Parathyroid adenoma (tissue), 2 donors: Measurements from ENCODE around the gene TMIGD3.

Source experiments
- H2AFZ ChIP-seq: fragments of 300-600 bp; sonication (generic); one replicate; pipeline ENCODE4 v1.7.0; 2017; ENCODE audit warnings: antibody characterized with exemption, mild to moderate bottlenecking
- H3K27ac ChIP-seq: fragments of 300-600 bp; sonication (generic); one replicate; pipeline ENCODE4 v1.7.0; 2017
- H3K27me3 ChIP-seq: fragments of 300-600 bp; sonication (generic); one replicate; pipeline ENCODE4 v1.7.0; 2017; ENCODE audit warnings: low read length; ENCODE audit not compliant: control insufficient read depth, insufficient read depth
- H3K36me3 ChIP-seq: fragments of 300-600 bp; sonication (generic); one replicate; pipeline ENCODE4 v1.7.0; 2017; ENCODE audit warnings: low read length; ENCODE audit not compliant: control insufficient read depth, insufficient read depth
- H3K4me1 ChIP-seq: fragments of 300-600 bp; sonication (generic); one replicate; pipeline ENCODE4 v1.7.0; 2017; ENCODE audit warnings: control low read depth
- H3K4me2 ChIP-seq: fragments of 300-600 bp; sonication (generic); one replicate; pipeline ENCODE4 v1.7.0; 2017; ENCODE audit warnings: low read length
- H3K4me3 ChIP-seq: fragments of 300-600 bp; sonication (generic); one replicate; pipeline ENCODE4 v1.7.0; 2017; ENCODE audit warnings: low read depth, low read length
- H3K79me2 ChIP-seq: fragments of 300-600 bp; sonication (generic); one replicate; pipeline ENCODE4 v1.7.0; 2017; ENCODE audit warnings: control low read depth
- H3K9ac ChIP-seq: fragments of 300-600 bp; sonication (generic); one replicate; pipeline ENCODE4 v1.7.0; 2017; ENCODE audit warnings: mild to moderate bottlenecking
- H3K9me3 ChIP-seq: fragments of 300-600 bp; sonication (generic); one replicate; pipeline ENCODE4 v1.7.0; 2017; ENCODE audit warnings: low read length; ENCODE audit not compliant: control insufficient read depth
- CTCF ChIP-seq: fragments of 300-600 bp; sonication (generic); IDR thresholded peaks from one replicate; pipeline ENCODE4 v1.7.0; 2017; ENCODE audit warnings: antibody characterized with exemption, mild to moderate bottlenecking
- donor health status: primary hyperparathyroidism.

TMIGD3 gene

GRCh38 chr1:111511370-111511769 is 7.9 kb upstream of the TMIGD3 start:
- Histone ChIP-seq H3K9ac (no peak overlapping the region), H3K9me3 (no peaks in the 10 kb centered on the region), H3K4me1 (peaks cover 42% of the 10 kb centered on the region)

GRCh38 chr1:111509997-111510375 is 6.6 kb upstream of the TMIGD3 start:
- no peaks in the 10 kb centered on the region for H3K36me3 ChIP-seq
- H3K4me3 ChIP-seq = no peak overlapping the region
- H3K27me3 ChIP-seq = no peaks in the 10 kb centered on the region
- H3K9me3 ChIP-seq = no peaks in the 10 kb centered on the region
- no peak for TF ChIP-seq CTCF
- H3K27ac ChIP-seq = peak overlapping the region; percentile 36
- H2AFZ ChIP-seq = no peak overlapping the region
- H3K9ac ChIP-seq = no peak overlapping the region
- H3K79me2 ChIP-seq = no peaks in the 10 kb centered on the region
- H3K4me2 ChIP-seq = peak overlapping the region; percentile 13
- peaks cover 42% of the 10 kb centered on the region for H3K4me1 ChIP-seq

More at GRCh38 chr1:111511370-111511769, 7.9 kb upstream of the TMIGD3 start:
- H3K27me3 ChIP-seq = no peaks in the 10 kb centered on the region
- H3K36me3 ChIP-seq = no peaks in the 10 kb centered on the region
- no peak overlapping the region for H3K27ac ChIP-seq
- no peak overlapping the region for H2AFZ ChIP-seq
- H3K4me2 ChIP-seq = no peak overlapping the region
- H3K79me2 ChIP-seq = no peaks in the 10 kb centered on the region
- no peak overlapping the region for H3K4me3 ChIP-seq
- no peak for TF ChIP-seq CTCF

GRCh38 chr1:111507411-111508201 is 4.2 kb upstream of the TMIGD3 start:
- no peaks in the 10 kb centered on the region for H3K79me2 ChIP-seq
- H3K27me3 ChIP-seq = no peaks in the 10 kb centered on the region
- H3K4me3 ChIP-seq = peak overlapping the region; percentile 23
- H3K27ac ChIP-seq = peak overlapping the region; percentile 93
- no peak for TF ChIP-seq CTCF
- peak overlapping the region; percentile 32 for H3K4me2 ChIP-seq
- no peaks in the 10 kb centered on the region for H3K9me3 ChIP-seq
- H3K9ac ChIP-seq = no peak overlapping the region
- peaks cover 35% of the 10 kb centered on the region for H3K4me1 ChIP-seq
- H3K36me3 ChIP-seq = no peaks in the 10 kb centered on the region
- peak overlapping the region; percentile 94 for H2AFZ ChIP-seq

- TF ChIP-seq CTCF = no peak
- no peak overlapping the region for H3K4me2 ChIP-seq
- H3K9ac ChIP-seq = no peak overlapping the region
- H3K4me1 ChIP-seq = peaks cover 33% of the 10 kb centered on the region
- H3K4me3 ChIP-seq = no peak overlapping the region
- H3K79me2 ChIP-seq = no peaks in the 10 kb centered on the region
- no peaks in the 10 kb centered on the region for H3K36me3 ChIP-seq
- no peak overlapping the region for H3K27ac ChIP-seq
- H2AFZ ChIP-seq = no peak overlapping the region
- H3K9me3 ChIP-seq = no peaks in the 10 kb centered on the region
- no peaks in the 10 kb centered on the region for H3K27me3 ChIP-seq
These were observed 3.1 kb upstream of the TMIGD3 start for GRCh38 chr1:111506561-111506960.

GRCh38 chr1:111505641-111506119 is 2.2 kb upstream of the TMIGD3 start:
- peaks cover 33% of the 10 kb centered on the region for H3K4me1 ChIP-seq
- no peak overlapping the region for H3K4me2 ChIP-seq
- H3K9me3 ChIP-seq = no peaks in the 10 kb centered on the region
- no peak for TF ChIP-seq CTCF
- no peak overlapping the region for H2AFZ ChIP-seq
- no peaks in the 10 kb centered on the region for H3K27me3 ChIP-seq
- H3K9ac ChIP-seq = no peak overlapping the region
- H3K79me2 ChIP-seq = no peaks in the 10 kb centered on the region
- H3K27ac ChIP-seq = no peak overlapping the region
- no peaks in the 10 kb centered on the region for H3K36me3 ChIP-seq
- H3K4me3 ChIP-seq = no peak overlapping the region
